Measurements from ENCODE around the gene CCM2.

The CCM2 gene

GRCh38 chr7:45035371-45035770 lies 35.4 kb downstream of the CCM2 start:
- H3K27ac ChIP-seq (ENCODE audit: low read depth in 2 of 2, low read length in 2 of 2): no peak overlapping the region

GRCh38 chr7:45035893-45036292 lies 35.9 kb downstream of the CCM2 start:
- no peaks in the 10 kb centered on the region for H3K9me3 ChIP-seq (ENCODE audit: control insufficient read depth in 2 of 2, low read length in 2 of 2)
- no peak overlapping the region for H3K27ac ChIP-seq (ENCODE audit: low read depth in 2 of 2, low read length in 2 of 2)
- H3K4me1 ChIP-seq (ENCODE audit: control insufficient read depth in 2 of 2, insufficient read depth in 2 of 2, low read length in 2 of 2): peaks cover 14% of the 10 kb centered on the region in 2 donors
- H3K9ac ChIP-seq (ENCODE audit: low read depth in 1 of 2, low read length in 2 of 2): no peak overlapping the region
- H3K4me3 ChIP-seq (ENCODE audit: low read length in 2 of 2): peak overlapping the region; percentile 22 to 24
- peaks cover 11 to 12% of the 10 kb centered on the region in 2 donors for H3K36me3 ChIP-seq (ENCODE audit: control insufficient read depth in 2 of 2, insufficient read depth in 2 of 2, low read length in 2 of 2)
- no peaks in the 10 kb centered on the region for H3K27me3 ChIP-seq (ENCODE audit: control insufficient read depth in 2 of 2, insufficient read depth in 2 of 2, low read length in 2 of 2)

More at GRCh38 chr7:45035371-45035770, 35.4 kb downstream of the CCM2 start:
- peaks cover 14% of the 10 kb centered on the region in 2 donors for H3K4me1 ChIP-seq (ENCODE audit: control insufficient read depth in 2 of 2, insufficient read depth in 2 of 2, low read length in 2 of 2)
- H3K27me3 ChIP-seq (ENCODE audit: control insufficient read depth in 2 of 2, insufficient read depth in 2 of 2, low read length in 2 of 2): no peaks in the 10 kb centered on the region
- no peak overlapping the region for H3K4me3 ChIP-seq (ENCODE audit: low read length in 2 of 2)
- H3K9me3 ChIP-seq (ENCODE audit: control insufficient read depth in 2 of 2, low read length in 2 of 2): no peaks in the 10 kb centered on the region
- H3K9ac ChIP-seq (ENCODE audit: low read depth in 1 of 2, low read length in 2 of 2): no peak overlapping the region
- H3K36me3 ChIP-seq (ENCODE audit: control insufficient read depth in 2 of 2, insufficient read depth in 2 of 2, low read length in 2 of 2): peaks cover 9 to 11% of the 10 kb centered on the region in 2 donors

- no peak overlapping the region for H3K27ac ChIP-seq (ENCODE audit: low read depth in 2 of 2, low read length in 2 of 2)
- H3K36me3 ChIP-seq (ENCODE audit: control insufficient read depth in 2 of 2, insufficient read depth in 2 of 2, low read length in 2 of 2): peaks cover 14 to 16% of the 10 kb centered on the region in 2 donors
- no peak overlapping the region for H3K9ac ChIP-seq (ENCODE audit: low read depth in 1 of 2, low read length in 2 of 2)
- peak overlapping the region; percentile 9 to 24 for H3K4me3 ChIP-seq (ENCODE audit: low read length in 2 of 2)
- no peaks in the 10 kb centered on the region for H3K9me3 ChIP-seq (ENCODE audit: control insufficient read depth in 2 of 2, low read length in 2 of 2)
- H3K4me1 ChIP-seq (ENCODE audit: control insufficient read depth in 2 of 2, insufficient read depth in 2 of 2, low read length in 2 of 2): peaks cover 14% of the 10 kb centered on the region in 2 donors
- H3K27me3 ChIP-seq (ENCODE audit: control insufficient read depth in 2 of 2, insufficient read depth in 2 of 2, low read length in 2 of 2): no peaks in the 10 kb centered on the region
Observed at GRCh38 chr7:45036317-45036716, 36.3 kb downstream of the CCM2 start.

GRCh38 chr7:45036796-45037195 lies 36.8 kb downstream of the CCM2 start:
- H3K9me3 ChIP-seq (ENCODE audit: control insufficient read depth in 2 of 2, low read length in 2 of 2): no peaks in the 10 kb centered on the region
- no peaks in the 10 kb centered on the region for H3K27me3 ChIP-seq (ENCODE audit: control insufficient read depth in 2 of 2, insufficient read depth in 2 of 2, low read length in 2 of 2)
- H3K4me3 ChIP-seq (ENCODE audit: low read length in 2 of 2): no peak overlapping the region
- H3K27ac ChIP-seq (ENCODE audit: low read depth in 2 of 2, low read length in 2 of 2): no peak overlapping the region
- H3K36me3 ChIP-seq (ENCODE audit: control insufficient read depth in 2 of 2, insufficient read depth in 2 of 2, low read length in 2 of 2): peaks cover 18 to 20% of the 10 kb centered on the region in 2 donors
- H3K9ac ChIP-seq (ENCODE audit: low read depth in 1 of 2, low read length in 2 of 2): no peak overlapping the region
- H3K4me1 ChIP-seq (ENCODE audit: control insufficient read depth in 2 of 2, insufficient read depth in 2 of 2, low read length in 2 of 2): peaks cover 14% of the 10 kb centered on the region in 2 donors

GRCh38 chr7:45037876-45038275 lies 37.9 kb downstream of the CCM2 start:
- no peak overlapping the region for H3K27ac ChIP-seq (ENCODE audit: low read depth in 2 of 2, low read length in 2 of 2)
- H3K27me3 ChIP-seq (ENCODE audit: control insufficient read depth in 2 of 2, insufficient read depth in 2 of 2, low read length in 2 of 2): no peaks in the 10 kb centered on the region
- no peak overlapping the region for H3K4me3 ChIP-seq (ENCODE audit: low read length in 2 of 2)
- no peak overlapping the region for H3K9ac ChIP-seq (ENCODE audit: low read depth in 1 of 2, low read length in 2 of 2)
- H3K9me3 ChIP-seq (ENCODE audit: control insufficient read depth in 2 of 2, low read length in 2 of 2): no peaks in the 10 kb centered on the region
- peaks cover 19 to 21% of the 10 kb centered on the region in 2 donors for H3K36me3 ChIP-seq (ENCODE audit: control insufficient read depth in 2 of 2, insufficient read depth in 2 of 2, low read length in 2 of 2)
- H3K4me1 ChIP-seq (ENCODE audit: control insufficient read depth in 2 of 2, insufficient read depth in 2 of 2, low read length in 2 of 2): peaks cover 14% of the 10 kb centered on the region in 2 donors

- Histone ChIP-seq H3K27ac (ENCODE audit: low read depth in 2 of 2, low read length in 2 of 2) (no peak overlapping the region), H3K4me3 (ENCODE audit: low read length in 2 of 2) (no peak overlapping the region), H3K9ac (ENCODE audit: low read depth in 1 of 2, low read length in 2 of 2) (no peak overlapping the region), H3K27me3 (ENCODE audit: control insufficient read depth in 2 of 2, insufficient read depth in 2 of 2, low read length in 2 of 2) (no peaks in the 10 kb centered on the region), H3K9me3 (ENCODE audit: control insufficient read depth in 2 of 2, low read length in 2 of 2) (no peaks in the 10 kb centered on the region), H3K4me1 (ENCODE audit: control insufficient read depth in 2 of 2, insufficient read depth in 2 of 2, low read length in 2 of 2) (peaks cover 8 to 14% of the 10 kb centered on the region in 2 donors), H3K36me3 (ENCODE audit: control insufficient read depth in 2 of 2, insufficient read depth in 2 of 2, low read length in 2 of 2) (peaks cover 19 to 21% of the 10 kb centered on the region in 2 donors)
Observed at GRCh38 chr7:45039106-45039505, 39.1 kb downstream of the CCM2 start.

GRCh38 chr7:45044338-45044737 lies 44.3 kb downstream of the CCM2 start:
- H3K4me1 ChIP-seq (ENCODE audit: control insufficient read depth in 2 of 2, insufficient read depth in 2 of 2, low read length in 2 of 2): no peaks in the 10 kb centered on the region
- H3K27ac ChIP-seq (ENCODE audit: low read depth in 2 of 2, low read length in 2 of 2): no peak overlapping the region
- H3K36me3 ChIP-seq (ENCODE audit: control insufficient read depth in 2 of 2, insufficient read depth in 2 of 2, low read length in 2 of 2): peaks cover 14 to 17% of the 10 kb centered on the region in 2 donors
- H3K4me3 ChIP-seq (ENCODE audit: low read length in 2 of 2): no peak overlapping the region
- no peaks in the 10 kb centered on the region for H3K27me3 ChIP-seq (ENCODE audit: control insufficient read depth in 2 of 2, insufficient read depth in 2 of 2, low read length in 2 of 2)
- H3K9ac ChIP-seq (ENCODE audit: low read depth in 1 of 2, low read length in 2 of 2): no peak overlapping the region
- H3K9me3 ChIP-seq (ENCODE audit: control insufficient read depth in 2 of 2, low read length in 2 of 2): no peaks in the 10 kb centered on the region

GRCh38 chr7:45048748-45049147 lies 48.7 kb downstream of the CCM2 start:
- peaks cover 11 to 16% of the 10 kb centered on the region in 2 donors for H3K36me3 ChIP-seq (ENCODE audit: control insufficient read depth in 2 of 2, insufficient read depth in 2 of 2, low read length in 2 of 2)

GRCh38 chr7:45050198-45050597 lies 50.2 kb downstream of the CCM2 start:
- Histone ChIP-seq H3K27me3 (ENCODE audit: control insufficient read depth in 2 of 2, insufficient read depth in 2 of 2, low read length in 2 of 2) (no peaks in the 10 kb centered on the region), H3K9ac (ENCODE audit: low read depth in 1 of 2, low read length in 2 of 2) (no peak overlapping the region), H3K4me1 (ENCODE audit: control insufficient read depth in 2 of 2, insufficient read depth in 2 of 2, low read length in 2 of 2) (no peaks in the 10 kb centered on the region), H3K9me3 (ENCODE audit: control insufficient read depth in 2 of 2, low read length in 2 of 2) (no peaks in the 10 kb centered on the region), H3K27ac (ENCODE audit: low read depth in 2 of 2, low read length in 2 of 2) (no peak overlapping the region), H3K36me3 (ENCODE audit: control insufficient read depth in 2 of 2, insufficient read depth in 2 of 2, low read length in 2 of 2) (peaks cover 12 to 16% of the 10 kb centered on the region in 2 donors), H3K4me3 (ENCODE audit: low read length in 2 of 2) (no peak overlapping the region)

More at GRCh38 chr7:45048748-45049147, 48.7 kb downstream of the CCM2 start:
- Histone ChIP-seq H3K9ac (ENCODE audit: low read depth in 1 of 2, low read length in 2 of 2) (no peak overlapping the region), H3K27me3 (ENCODE audit: control insufficient read depth in 2 of 2, insufficient read depth in 2 of 2, low read length in 2 of 2) (no peaks in the 10 kb centered on the region), H3K4me1 (ENCODE audit: control insufficient read depth in 2 of 2, insufficient read depth in 2 of 2, low read length in 2 of 2) (no peaks in the 10 kb centered on the region), H3K9me3 (ENCODE audit: control insufficient read depth in 2 of 2, low read length in 2 of 2) (no peaks in the 10 kb centered on the region), H3K27ac (ENCODE audit: low read depth in 2 of 2, low read length in 2 of 2) (no peak overlapping the region), H3K4me3 (ENCODE audit: low read length in 2 of 2) (no peak overlapping the region)

- Histone ChIP-seq H3K27me3 (ENCODE audit: control insufficient read depth in 2 of 2, insufficient read depth in 2 of 2, low read length in 2 of 2) (no peaks in the 10 kb centered on the region), H3K4me1 (ENCODE audit: control insufficient read depth in 2 of 2, insufficient read depth in 2 of 2, low read length in 2 of 2) (no peaks in the 10 kb centered on the region), H3K27ac (ENCODE audit: low read depth in 2 of 2, low read length in 2 of 2) (no peak overlapping the region), H3K4me3 (ENCODE audit: low read length in 2 of 2) (no peak overlapping the region), H3K9me3 (ENCODE audit: control insufficient read depth in 2 of 2, low read length in 2 of 2) (no peaks in the 10 kb centered on the region), H3K9ac (ENCODE audit: low read depth in 1 of 2, low read length in 2 of 2) (no peak overlapping the region), H3K36me3 (ENCODE audit: control insufficient read depth in 2 of 2, insufficient read depth in 2 of 2, low read length in 2 of 2) (peaks cover 12 to 14% of the 10 kb centered on the region in 2 donors)
Observed at GRCh38 chr7:45052011-45052410, 52.0 kb downstream of the CCM2 start.

- Histone ChIP-seq H3K9ac (ENCODE audit: low read depth in 1 of 2, low read length in 2 of 2) (no peak overlapping the region), H3K4me3 (ENCODE audit: low read length in 2 of 2) (no peak overlapping the region), H3K4me1 (ENCODE audit: control insufficient read depth in 2 of 2, insufficient read depth in 2 of 2, low read length in 2 of 2) (no peaks in the 10 kb centered on the region), H3K9me3 (ENCODE audit: control insufficient read depth in 2 of 2, low read length in 2 of 2) (no peaks in the 10 kb centered on the region), H3K27ac (ENCODE audit: low read depth in 2 of 2, low read length in 2 of 2) (no peak overlapping the region), H3K36me3 (ENCODE audit: control insufficient read depth in 2 of 2, insufficient read depth in 2 of 2, low read length in 2 of 2) (peaks cover 9 to 14% of the 10 kb centered on the region in 2 donors), H3K27me3 (ENCODE audit: control insufficient read depth in 2 of 2, insufficient read depth in 2 of 2, low read length in 2 of 2) (no peaks in the 10 kb centered on the region)
Observed at GRCh38 chr7:45053401-45053800, 53.4 kb downstream of the CCM2 start.
